NCI-H748 (cell line): ENCODE measurements around the gene MYRF.

Experiments used
- DNase-seq: peaks from one replicate; lab custom pipeline; 2025; ENCODE audit not compliant: unreplicated experiment; lab: John Stamatoyannopoulos, UW

The MYRF gene

GRCh38 chr11:61775106-61775505 lies 22.7 kb downstream of the MYRF start:
- no peak for DNase-seq

DNA sequence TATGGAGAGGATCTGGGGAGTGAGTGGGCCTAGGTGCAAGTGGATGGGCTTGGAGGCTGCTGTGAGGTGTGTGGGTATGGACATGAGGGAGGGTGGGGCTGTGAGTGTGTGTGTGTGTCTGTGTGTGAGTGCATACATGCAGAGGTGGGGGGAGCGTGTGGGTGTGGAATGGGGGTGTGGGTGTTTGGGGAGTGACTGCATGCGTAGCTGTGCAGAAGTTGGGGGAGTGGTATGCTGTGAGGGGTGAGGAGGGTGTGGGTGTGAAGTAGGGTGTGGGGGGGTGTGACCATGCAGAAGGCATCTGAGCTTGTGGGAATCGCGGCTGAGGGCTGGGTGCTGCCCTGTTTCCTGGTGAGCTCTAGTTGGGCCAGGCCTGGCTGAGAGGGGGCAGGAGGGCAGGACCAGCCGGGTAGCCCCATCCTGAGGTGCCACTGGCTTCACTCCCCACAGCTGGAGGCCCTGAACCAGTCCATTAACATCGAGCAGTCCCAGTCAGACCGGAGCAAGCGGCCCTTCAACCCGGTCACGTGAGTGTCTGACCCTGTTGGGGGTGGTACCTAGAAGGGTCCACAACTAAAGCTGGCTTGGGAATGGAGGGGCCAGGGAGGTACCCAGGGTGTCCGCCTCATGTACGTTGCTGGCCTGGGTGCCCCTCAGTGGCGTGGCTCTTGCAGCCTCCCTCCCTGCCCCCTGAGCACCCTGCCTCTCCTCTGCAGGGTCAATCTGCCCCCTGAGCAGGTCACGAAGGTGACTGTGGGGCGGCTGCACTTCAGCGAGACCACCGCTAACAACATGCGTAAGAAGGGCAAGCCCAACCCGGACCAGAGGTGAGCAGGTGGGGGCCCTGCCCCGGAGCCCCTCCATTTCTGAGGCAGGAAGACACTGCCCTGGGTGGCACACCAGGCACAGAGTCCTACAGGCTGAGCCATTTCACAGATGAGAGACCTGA lies 23.4 kb downstream of the MYRF start:
- no peak for DNase-seq

DNA sequence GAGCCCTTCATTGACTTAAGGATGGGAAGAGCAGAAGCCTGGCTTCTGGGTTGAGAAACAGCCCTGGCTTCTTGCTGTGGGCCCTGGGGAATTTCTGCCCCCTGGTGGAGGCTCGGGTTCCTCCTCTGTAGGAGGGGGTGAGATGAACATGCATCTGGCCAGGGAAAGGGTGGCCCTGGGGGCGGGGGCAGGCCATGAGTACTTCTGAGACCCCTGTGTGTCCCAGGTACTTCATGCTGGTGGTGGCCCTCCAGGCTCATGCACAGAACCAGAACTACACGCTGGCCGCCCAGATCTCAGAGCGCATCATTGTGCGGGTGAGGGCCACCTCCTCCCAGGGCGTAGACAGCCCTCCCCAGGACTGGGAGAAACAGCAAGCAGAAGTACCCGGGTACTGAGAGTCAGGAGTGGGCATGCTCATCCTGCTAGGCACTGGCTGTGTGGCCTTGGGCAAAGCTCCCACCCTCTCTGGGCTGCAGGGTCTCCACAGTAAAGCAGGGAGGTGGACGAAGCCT lies 24.2 kb downstream of the MYRF start:
- peak; percentile 51 for DNase-seq

DNA sequence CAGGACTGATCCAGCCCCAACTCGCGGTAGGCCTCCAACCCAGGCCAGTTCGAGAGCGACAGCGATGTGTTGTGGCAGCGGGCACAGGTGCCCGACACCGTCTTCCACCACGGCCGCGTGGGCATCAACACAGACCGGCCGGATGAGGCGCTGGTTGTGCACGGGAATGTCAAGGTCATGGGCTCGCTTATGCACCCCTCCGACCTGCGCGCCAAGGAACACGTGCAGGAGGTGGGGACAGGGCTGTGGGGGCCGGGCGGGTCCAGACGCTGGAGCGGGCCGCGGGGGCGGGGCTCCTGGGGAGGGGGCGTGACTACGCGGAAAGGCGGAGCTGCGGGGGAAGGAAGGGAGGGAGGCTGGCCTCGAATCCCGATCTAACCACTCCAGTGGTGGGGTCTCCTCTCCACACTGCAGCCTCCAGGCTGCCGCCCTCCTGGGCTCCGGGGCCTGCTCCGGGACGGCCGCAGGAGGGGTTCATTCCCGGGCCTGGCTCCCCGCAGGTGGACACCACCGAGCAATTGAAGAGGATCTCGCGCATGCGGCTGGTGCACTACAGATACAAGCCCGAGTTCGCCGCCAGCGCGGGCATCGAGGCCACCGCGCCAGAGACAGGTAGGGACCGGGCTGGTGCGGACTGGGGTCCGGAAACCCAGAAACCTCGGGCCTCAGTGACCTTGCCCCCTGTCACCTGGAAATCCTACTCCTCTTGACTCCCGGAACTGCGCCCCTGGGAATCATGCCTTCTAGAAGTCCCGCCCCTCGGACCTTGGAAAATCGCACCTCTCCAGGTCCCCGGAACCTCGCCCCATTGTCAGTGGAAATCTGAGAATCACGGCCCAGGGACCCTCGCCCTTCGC lies 25.0 kb downstream of the MYRF start:
- DNase-seq = peak; percentile 39

- no peak for DNase-seq
These were observed 26.0 kb downstream of the MYRF start for GRCh38 chr11:61778357-61778886.

- no peak for DNase-seq
These were observed 26.6 kb downstream of the MYRF start for GRCh38 chr11:61778920-61779650.

DNA sequence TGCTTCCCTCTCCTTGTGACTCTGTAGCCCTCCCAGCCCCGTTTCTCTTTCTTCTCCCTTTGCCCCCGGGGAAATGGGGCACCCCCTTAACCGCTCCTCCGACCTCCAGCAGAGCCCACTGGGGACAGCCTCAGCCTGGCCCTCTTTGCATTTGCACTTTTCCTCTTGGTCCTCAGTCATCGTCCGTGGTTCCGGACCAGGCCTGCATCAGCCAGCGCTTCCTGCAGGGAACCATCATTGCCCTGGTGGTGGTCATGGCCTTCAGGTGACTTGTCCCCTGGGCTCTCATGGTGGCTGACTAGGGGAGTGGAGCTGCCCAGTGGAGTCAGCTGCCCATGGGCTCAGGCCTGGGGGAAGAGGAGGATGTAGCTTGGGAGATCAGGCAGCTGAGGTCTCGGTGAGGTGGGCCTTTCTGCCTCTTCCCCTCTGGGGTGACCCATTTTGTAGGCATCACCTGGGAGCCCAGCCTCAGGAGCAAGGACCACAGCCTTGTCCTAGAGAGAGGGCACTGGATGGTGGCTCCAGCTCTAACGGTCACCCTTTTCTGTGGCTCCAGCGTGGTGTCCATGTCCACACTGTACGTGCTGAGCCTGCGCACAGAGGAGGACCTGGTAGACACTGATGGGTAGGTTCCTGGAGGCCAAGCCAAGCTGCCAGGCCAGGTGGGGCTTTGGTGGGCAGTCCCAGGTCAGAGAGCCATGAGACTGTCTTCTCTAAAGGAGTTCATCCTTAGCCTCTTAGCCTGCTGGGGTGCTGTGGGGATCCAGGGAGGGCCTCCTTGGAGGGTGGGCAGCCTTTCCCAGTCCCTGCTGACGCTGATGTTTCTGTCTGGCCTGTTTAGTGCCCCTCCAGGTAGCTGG lies 27.5 kb downstream of the MYRF start:
- no peak for DNase-seq

DNA sequence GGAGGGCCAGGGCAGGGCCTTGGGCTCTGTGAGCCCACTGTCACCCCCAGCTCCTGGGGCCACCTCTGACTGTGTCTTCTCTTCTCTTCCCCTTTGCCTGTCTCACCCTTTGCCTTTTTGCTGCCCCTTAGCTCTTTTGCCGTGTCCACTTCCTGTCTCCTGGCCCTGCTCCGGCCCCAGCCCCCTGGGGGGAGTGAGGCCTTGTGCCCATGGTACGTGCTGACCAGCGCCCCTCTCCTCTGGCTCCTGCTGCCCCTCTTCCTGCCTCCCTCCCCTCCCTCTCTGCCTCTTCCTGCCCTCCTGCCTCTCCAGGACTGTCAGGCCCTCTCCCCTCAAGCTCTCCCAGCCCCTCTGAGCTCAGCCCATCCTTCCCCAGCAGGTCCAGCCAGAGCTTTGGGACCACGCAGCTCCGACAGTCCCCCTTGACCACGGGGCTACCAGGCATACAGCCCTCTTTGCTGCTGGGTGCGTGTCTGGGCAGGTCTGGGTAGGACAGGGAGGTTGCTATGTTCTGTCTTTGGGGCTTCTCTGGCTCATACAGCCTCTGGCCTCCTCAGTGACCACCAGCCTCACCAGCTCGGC lies 28.2 kb downstream of the MYRF start:
- DNase-seq = no peak

GRCh38 chr11:61781585-61781984 lies 29.1 kb downstream of the MYRF start:
- DNase-seq = no peak

GRCh38 chr11:61782299-61782698 lies 29.9 kb downstream of the MYRF start:
- no peak for DNase-seq

DNA sequence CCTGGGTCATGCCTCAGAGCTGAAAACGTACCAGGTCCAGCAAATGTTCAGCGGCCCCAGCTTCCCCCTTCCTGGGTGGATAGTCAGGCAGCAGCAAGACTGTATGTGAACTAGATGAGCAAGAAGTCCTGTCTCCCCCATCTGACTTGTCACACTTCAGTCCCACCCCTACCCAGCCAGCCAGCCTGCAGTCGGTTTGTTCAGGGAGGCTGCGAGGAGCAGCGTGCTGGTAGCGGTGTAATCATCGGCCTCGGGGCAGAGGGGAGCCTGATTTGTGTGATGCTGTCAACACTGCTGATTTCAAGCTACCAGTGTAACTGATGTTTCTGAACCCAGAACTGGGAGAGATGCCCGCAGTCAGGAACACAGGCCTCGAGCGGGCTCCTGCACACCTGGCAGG lies 30.4 kb downstream of the MYRF start:
- DNase-seq = no peak

DNA sequence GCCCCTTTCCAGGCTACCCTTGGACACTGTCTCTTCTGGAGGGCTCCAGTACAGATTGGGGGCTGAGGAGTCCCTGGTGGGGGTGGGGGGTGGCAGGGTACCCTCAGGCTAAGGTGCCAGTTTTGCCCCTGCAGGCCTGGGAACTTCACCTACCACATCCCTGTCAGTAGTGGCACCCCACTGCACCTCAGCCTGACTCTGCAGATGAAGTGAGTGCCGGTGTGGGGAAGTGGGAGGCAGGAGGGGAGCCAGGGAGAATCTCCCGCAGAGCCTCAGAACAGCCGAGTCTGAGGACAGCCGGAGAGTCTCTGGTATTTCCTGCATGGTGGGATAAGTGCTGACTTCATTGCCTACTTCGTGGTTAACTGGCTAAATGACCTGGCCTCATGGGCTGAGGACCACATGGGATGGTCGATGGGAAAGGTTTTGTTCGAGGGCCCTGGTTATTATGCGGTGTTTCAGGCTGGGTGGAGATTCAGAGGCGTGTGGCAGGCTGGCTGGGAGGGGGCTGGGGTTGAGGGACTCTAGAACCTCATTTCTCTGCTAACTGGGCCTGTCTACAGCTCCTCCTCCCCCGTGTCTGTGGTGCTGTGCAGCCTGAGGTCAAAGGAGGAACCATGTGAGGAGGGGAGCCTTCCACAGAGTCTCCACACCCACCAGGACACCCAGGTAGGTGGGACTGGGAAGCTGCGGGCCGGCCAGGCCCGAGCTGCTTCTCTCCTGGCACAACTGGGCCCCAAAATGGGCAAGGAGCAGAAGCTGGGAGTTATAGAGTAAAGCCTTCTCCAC lies 31.5 kb downstream of the MYRF start:
- no peak for DNase-seq

DNA sequence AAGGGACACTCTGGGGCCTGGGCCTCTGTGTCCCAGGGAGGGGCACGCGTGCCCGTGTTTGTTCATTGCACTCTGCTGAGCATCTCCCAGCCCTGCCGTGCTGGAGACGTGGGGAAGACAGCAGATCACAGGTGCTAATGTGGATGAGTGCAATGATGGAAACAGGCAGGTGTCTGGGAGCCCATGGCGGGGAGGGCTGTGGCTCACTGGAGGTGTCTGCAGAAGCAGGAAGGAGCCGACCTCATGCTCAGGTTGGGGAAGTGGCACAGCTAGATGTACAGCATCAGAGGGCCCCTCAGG lies 32.0 kb downstream of the MYRF start:
- no peak for DNase-seq

- no peak for DNase-seq
These were observed 33.5 kb downstream of the MYRF start for GRCh38 chr11:61785837-61786402.

DNA sequence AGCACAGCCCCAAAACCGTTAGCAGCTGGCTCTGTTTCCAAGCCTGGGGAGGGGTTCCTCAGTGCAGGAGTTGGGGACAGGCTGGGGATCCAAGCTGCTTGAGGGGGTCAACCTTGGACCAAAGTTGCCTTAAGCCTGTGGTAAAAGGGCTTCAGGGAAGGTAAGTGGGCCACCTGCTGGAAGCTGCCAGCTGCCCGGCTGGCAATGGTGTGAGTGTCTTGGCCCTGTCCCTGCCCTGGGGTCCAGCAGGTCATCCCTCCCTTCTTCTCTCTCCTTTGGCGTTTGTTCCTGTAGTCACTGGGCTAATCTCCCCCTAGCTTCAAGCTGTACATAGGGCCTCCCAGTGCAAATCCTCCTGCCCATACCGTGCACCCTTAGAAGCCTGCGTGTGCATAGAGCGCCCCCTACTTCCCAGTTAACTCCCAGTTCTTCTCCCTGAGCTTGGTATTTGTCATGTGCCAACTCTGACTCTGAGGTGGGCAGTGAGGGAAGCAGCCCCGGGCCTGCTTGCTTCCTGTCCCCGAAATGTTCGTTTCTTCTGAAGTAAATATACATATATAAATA lies 35.6 kb downstream of the MYRF start:
- peak; percentile 30 for DNase-seq

GRCh38 chr11:61791737-61792309 lies 39.4 kb downstream of the MYRF start:
- peak; percentile 90 for DNase-seq

DNA sequence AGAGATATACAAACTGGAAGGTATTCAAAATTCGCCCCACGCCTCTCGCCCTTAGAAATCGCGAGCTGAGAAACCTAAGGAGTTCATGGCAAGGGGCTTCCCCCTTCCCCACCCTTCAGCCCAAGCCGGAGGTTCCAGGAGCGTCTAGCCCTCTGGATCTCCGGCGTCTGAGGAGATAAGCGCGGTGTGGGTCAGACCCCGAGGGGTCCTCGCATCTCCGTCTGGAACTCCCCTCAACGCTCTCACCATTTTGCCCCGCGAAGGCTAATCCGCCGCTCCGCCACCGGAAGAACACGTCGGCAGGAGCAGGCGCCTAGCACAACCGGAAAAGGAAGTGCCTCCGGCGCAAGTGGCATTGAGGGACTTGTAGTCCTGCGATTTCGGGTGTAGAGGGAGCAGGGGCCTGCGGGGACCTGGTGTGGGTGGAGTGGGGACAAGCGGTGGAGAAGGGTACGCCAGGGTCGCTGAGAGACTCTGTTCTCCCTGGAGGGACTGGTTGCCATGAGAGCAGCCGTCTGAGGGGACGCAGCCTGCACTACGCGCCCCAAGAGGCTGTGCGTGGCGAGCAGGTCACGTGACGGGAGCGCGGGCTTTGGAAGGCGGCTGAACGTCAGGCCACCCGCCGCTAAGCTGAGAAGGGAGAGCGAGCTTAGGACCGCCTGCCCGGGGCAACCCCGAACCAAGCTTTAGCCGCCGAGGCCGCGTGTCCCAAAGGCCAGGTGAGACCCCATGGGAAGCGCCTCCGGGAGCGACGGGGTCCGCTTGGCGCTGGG lies 40.1 kb downstream of the MYRF start, which contains the start of the genes FEN1 and TMEM258:
Gene FEN1, plus strand, starts transcription at position 602 of the 773 bp plus-strand sequence. CDS start 2,451 bp downstream, outside the sequence.
Gene TMEM258, minus strand, starts transcription at position 290 of the 773 bp plus-strand sequence. Its CDS starts 41 bp downstream, at position 249.
- DNase-seq = peak; percentile 94
